Jurkat, Clone E6-1 (cell line): ENCODE measurements around the gene NYNRIN.
A peak's percentile ranks its signal among the peaks of the same experiment; 100 is the strongest.

Experiments
- DNase-seq: peaks from one replicate; pipeline ENCODE4 v3.0.0-alpha.2; 2011; ENCODE audit warnings: low read depth, low spot score
- H3K4me3 ChIP-seq: 2 replicates; pipeline ENCODE4 v1.5.1; 2011; ENCODE audit warnings: mild to moderate bottlenecking, low read length, control low read depth, moderate library complexity

NYNRIN gene

GRCh38 chr14:24409192-24409591 is 10.4 kb downstream of the NYNRIN start:
- DNase-seq = no peak
- H3K4me3 ChIP-seq = no peak overlapping the region

GRCh38 chr14:24409956-24410355 is 11.2 kb downstream of the NYNRIN start:
- no peak for DNase-seq
- no peak overlapping the region for H3K4me3 ChIP-seq

- peak; percentile 51 for DNase-seq
- H3K4me3 ChIP-seq = no peak overlapping the region
These were observed 12.9 kb downstream of the NYNRIN start for GRCh38 chr14:24411443-24412389.

- no peak overlapping the region for H3K4me3 ChIP-seq
- DNase-seq = no peak
These were observed 15.3 kb downstream of the NYNRIN start for GRCh38 chr14:24414077-24414476.

GRCh38 chr14:24414732-24415420 is 16.1 kb downstream of the NYNRIN start:
- H3K4me3 ChIP-seq = no peak overlapping the region
- DNase-seq = no peak

GRCh38 chr14:24415421-24416253 is 16.8 kb downstream of the NYNRIN start:
- no peak for DNase-seq
- H3K4me3 ChIP-seq = no peak overlapping the region

- no peak overlapping the region for H3K4me3 ChIP-seq
These were observed 17.6 kb downstream of the NYNRIN start for GRCh38 chr14:24416254-24416931.

GRCh38 chr14:24416932-24417619 is 18.3 kb downstream of the NYNRIN start:
- no peak for DNase-seq
- no peak overlapping the region for H3K4me3 ChIP-seq

More at GRCh38 chr14:24416254-24416931, 17.6 kb downstream of the NYNRIN start:
- DNase-seq = no peak

- no peak overlapping the region for H3K4me3 ChIP-seq
- DNase-seq = no peak
These were observed 19.2 kb downstream of the NYNRIN start for GRCh38 chr14:24417832-24418491.

- no peak for DNase-seq
- no peak overlapping the region for H3K4me3 ChIP-seq
These were observed 19.7 kb downstream of the NYNRIN start for GRCh38 chr14:24418492-24418873.

GRCh38 chr14:24422261-24422660 is 23.5 kb downstream of the NYNRIN start:
- no peak overlapping the region for H3K4me3 ChIP-seq
- peak; percentile 51 for DNase-seq

GRCh38 chr14:24422694-24423601 is 24.1 kb downstream of the NYNRIN start:
- no peak for DNase-seq
- no peak overlapping the region for H3K4me3 ChIP-seq

- H3K4me3 ChIP-seq = no peak overlapping the region
- no peak for DNase-seq
These were observed 26.9 kb downstream of the NYNRIN start for GRCh38 chr14:24425704-24426103.

GRCh38 chr14:24426150-24426911 is 27.5 kb downstream of the NYNRIN start:
- DNase-seq = no peak
- no peak overlapping the region for H3K4me3 ChIP-seq

- DNase-seq = peak; percentile 49
- H3K4me3 ChIP-seq = no peak overlapping the region
These were observed 28.2 kb downstream of the NYNRIN start for GRCh38 chr14:24426912-24427536.
